ENCODE results near the gene NKAIN2. TPM values are rescaled to one million over a fixed set of nuclear protein-coding genes. Genes with fewer than 3 reads are reported as not detected.

NKAIN2 gene
- total RNA-seq, 4 donors from 2014 or later: 0.31 to 0.58 (median 0.39) TPM; not detected in 1

GRCh38 chr6:123953920-123954319 is 150.3 kb downstream of the NKAIN2 start:
- ATAC-seq: peak in 1 of 2 donors; percentile 65
- peaks cover 0 to 1% of the 10 kb centered on the region in 2 donors for H3K4me1 ChIP-seq
- in situ Hi-C loops (cut with MboI; ENCODE audit: low sequenced_read_pairs in 4 of 4): no loop called here
- no peak overlapping the region for H3K27ac ChIP-seq
- H3K27me3 ChIP-seq: no peaks in the 10 kb centered on the region
- no peaks in the 10 kb centered on the region for H3K9me3 ChIP-seq
- no peak for DNase-seq
- intact Hi-C loops (cut with DNase I; ENCODE audit: low total_unique reads): no loop called here
- H3K4me3 ChIP-seq: no peak overlapping the region
- no peak for TF ChIP-seq POLR2A (IDR thresholded peaks at IDR 0.05)
- no peak for TF ChIP-seq CTCF (IDR thresholded peaks at IDR 0.05 in 4 of 5, conservative IDR thresholded peaks at IDR 0.05 in 1 of 5)
- H3K36me3 ChIP-seq: no peaks in the 10 kb centered on the region

GRCh38 chr6:123956492-123957139 is 153.0 kb downstream of the NKAIN2 start:
- DNase-seq: no peak
- Histone ChIP-seq H3K9me3 (no peaks in the 10 kb centered on the region), H3K27me3 (no peaks in the 10 kb centered on the region), H3K27ac (no peak overlapping the region), H3K4me1 (peaks cover 0 to 7% of the 10 kb centered on the region in 2 donors), H3K36me3 (no peaks in the 10 kb centered on the region), H3K4me3 (no peak overlapping the region)
- intact Hi-C loops (cut with DNase I; ENCODE audit: low total_unique reads): no loop called here
- TF ChIP-seq POLR2A (IDR thresholded peaks at IDR 0.05) (no peak), CTCF (IDR thresholded peaks at IDR 0.05 in 4 of 5, conservative IDR thresholded peaks at IDR 0.05 in 1 of 5) (no peak)
- in situ Hi-C loops (cut with MboI; ENCODE audit: low sequenced_read_pairs in 4 of 4): no loop called here
- no peak for ATAC-seq

- Histone ChIP-seq H3K36me3 (no peaks in the 10 kb centered on the region), H3K27ac (no peak overlapping the region), H3K9me3 (no peaks in the 10 kb centered on the region), H3K4me1 (peaks cover 8 to 17% of the 10 kb centered on the region in 2 donors), H3K27me3 (no peaks in the 10 kb centered on the region), H3K4me3 (no peak overlapping the region)
- ATAC-seq (no peak), DNase-seq (no peak)
- TF ChIP-seq POLR2A (IDR thresholded peaks at IDR 0.05) (no peak), CTCF (IDR thresholded peaks at IDR 0.05 in 4 of 5, conservative IDR thresholded peaks at IDR 0.05 in 1 of 5) (no peak)
- intact Hi-C loops (cut with DNase I; ENCODE audit: low total_unique reads): no loop called here
- in situ Hi-C loops (cut with MboI; ENCODE audit: low sequenced_read_pairs in 4 of 4): no loop called here
Measured at GRCh38 chr6:123962508-123962907, 158.8 kb downstream of the NKAIN2 start.

GRCh38 chr6:123965894-123966293 is 162.2 kb downstream of the NKAIN2 start:
- H3K4me1 ChIP-seq: peaks cover 8 to 10% of the 10 kb centered on the region in 2 donors
- in situ Hi-C loops (cut with MboI; ENCODE audit: low sequenced_read_pairs in 4 of 4) (no loop called here), intact Hi-C loops (cut with DNase I; ENCODE audit: low total_unique reads) (loop anchor here (1.0 kb wide), 1 partner anchor 164 kb away; no protein-coding TSS in a partner anchor)
- no peak overlapping the region for H3K4me3 ChIP-seq
- TF ChIP-seq POLR2A (IDR thresholded peaks at IDR 0.05): no peak
- TF ChIP-seq CTCF (IDR thresholded peaks at IDR 0.05 in 4 of 5, conservative IDR thresholded peaks at IDR 0.05 in 1 of 5): peak in 2 of 5 experiments; percentile 21 to 25
- DNase-seq: no peak
- peak in 1 of 2 donors; percentile 71 for ATAC-seq
- no peaks in the 10 kb centered on the region for H3K9me3 ChIP-seq
- no peaks in the 10 kb centered on the region for H3K27me3 ChIP-seq
- no peaks in the 10 kb centered on the region for H3K36me3 ChIP-seq
- H3K27ac ChIP-seq: no peak overlapping the region
